HepG2 (cell line): ENCODE results near the gene TRPC4AP. TPM values are rescaled to one million over a fixed set of nuclear protein-coding genes. Genes with fewer than 3 reads are reported as not detected.

Experiments used
- GABPA ChIP-seq, 2 experiments: IDR thresholded peaks; 2 replicates each; pipeline ENCODE4 v1.6.1; 2011 to 2016; ENCODE audit warnings: low read depth in 2 of 2, low read length in 1 of 2, missing biosample characterization in 1 of 2, missing genetic modification characterization in 1 of 2
- IRX3 ChIP-seq: sonication (generic); formaldehyde crosslinking; IDR thresholded peaks from 2 replicates; pipeline ENCODE4 v1.8.1; 2023; ENCODE audit warnings: mild to moderate bottlenecking, low read depth, missing genetic modification reagents, borderline replicate concordance
- MED1 ChIP-seq: sonication (generic); formaldehyde crosslinking; IDR thresholded peaks from 2 replicates; pipeline ENCODE4 v1.4.0; 2020; ENCODE audit warnings: missing genetic modification reagents
- MEIS1 ChIP-seq: sonication (generic); formaldehyde crosslinking; IDR thresholded peaks from 2 replicates; pipeline ENCODE4 v1.9.0; 2021; ENCODE audit warnings: mild to moderate bottlenecking, missing genetic modification reagents, moderate library complexity, borderline replicate concordance
- MIER2 ChIP-seq: IDR thresholded peaks from 2 replicates; pipeline ENCODE4 v1.6.1; 2016; ENCODE audit warnings: missing biosample characterization, missing genetic modification reagents
- PHF20 ChIP-seq: sonication (generic); formaldehyde crosslinking; IDR thresholded peaks from 2 replicates; pipeline ENCODE4 v1.5.0; 2020; ENCODE audit warnings: mild to moderate bottlenecking, missing genetic modification reagents
- SMARCC2 ChIP-seq: fragments of 450-650 bp; IDR thresholded peaks from 2 replicates; pipeline ENCODE4 v1.6.1; 2017; ENCODE audit warnings: antibody characterized with exemption, mild to moderate bottlenecking
- SOX6 ChIP-seq, 2 experiments: fragments of 450-650 bp in 1 of 2; sonication (generic) in 1 of 2; formaldehyde crosslinking in 1 of 2; IDR thresholded peaks; 2 replicates each; pipeline versions ENCODE4 v1.4.0 to v1.6.1; 2017 to 2020; ENCODE audit warnings: antibody characterized with exemption in 1 of 2, mild to moderate bottlenecking in 1 of 2, missing genetic modification reagents in 1 of 2
- TGIF2 ChIP-seq: IDR thresholded peaks from 2 replicates; pipeline ENCODE4 v1.6.1; 2016; ENCODE audit warnings: control low read depth, missing compliant biosample characterization
- TIGD3 ChIP-seq: sonication (generic); formaldehyde crosslinking; IDR thresholded peaks from 2 replicates; pipeline ENCODE4 v1.5.1; 2020; ENCODE audit warnings: mild to moderate bottlenecking, missing genetic modification reagents, borderline replicate concordance
- ZBTB20 ChIP-seq: sonication (generic); formaldehyde crosslinking; IDR thresholded peaks from 2 replicates; pipeline ENCODE4 v1.8.1; 2023; ENCODE audit warnings: missing genetic modification reagents, low read depth, mild to moderate bottlenecking, borderline replicate concordance
- ZNF33A ChIP-seq: sonication (generic); formaldehyde crosslinking; IDR thresholded peaks from 2 replicates; pipeline ENCODE4 v1.5.1; 2020; ENCODE audit warnings: missing genetic modification reagents, mild to moderate bottlenecking, moderate library complexity, borderline replicate concordance
- ZNF354B ChIP-seq: sonication (generic); formaldehyde crosslinking; IDR thresholded peaks from 2 replicates; pipeline ENCODE4 v1.8.0; 2022; ENCODE audit warnings: mild to moderate bottlenecking, missing genetic modification reagents
- ZNF503 ChIP-seq: sonication (generic); formaldehyde crosslinking; IDR thresholded peaks from 2 replicates; pipeline ENCODE4 v1.4.0; 2020; ENCODE audit warnings: missing genetic modification reagents
- ZNF510 ChIP-seq: sonication (generic); formaldehyde crosslinking; IDR thresholded peaks from 2 replicates; pipeline ENCODE4 v1.4.0; 2020; ENCODE audit warnings: low read depth, mild to moderate bottlenecking, missing genetic modification reagents
- ZNF563 ChIP-seq: sonication (generic); formaldehyde crosslinking; IDR thresholded peaks from 2 replicates; pipeline ENCODE4 v1.8.0; 2022; ENCODE audit warnings: mild to moderate bottlenecking, moderate library complexity, missing genetic modification reagents
- ZNF709 ChIP-seq: sonication (generic); formaldehyde crosslinking; IDR thresholded peaks from 2 replicates; pipeline ENCODE4 v1.5.0; 2020; ENCODE audit warnings: mild to moderate bottlenecking, missing genetic modification reagents
- ZNF891 ChIP-seq: sonication (generic); formaldehyde crosslinking; IDR thresholded peaks from 2 replicates; pipeline ENCODE4 v1.5.0; 2020; ENCODE audit warnings: mild to moderate bottlenecking, missing genetic modification reagents
- polyA plus RNA-seq, 8 experiments: library from polyadenylated mRNA; depleted of rRNA in 3 of 8; stranded (reverse) in 7 of 8; unstranded in 1 of 8; fragments of >200 nt; fragmentation: Illumina TruSeq in 4 of 8; extraction: Trizol in 4 of 8; gene quantifications; 2 replicates each; pipeline versions ENCODE4 v1.2.1 to v1.2.3, GENCODE V29; 2011 to 2016; ENCODE audit warnings: low read depth in 4 of 8, missing spikeins in 1 of 8, mixed read lengths in 1 of 8; ENCODE audit not compliant: insufficient read depth in 1 of 8
- total RNA-seq, 5 experiments: library from RNA; depleted of rRNA; stranded (reverse); fragments of >200 nt; fragmentation: Illumina TruSeq; extraction: Trizol; gene quantifications; 2 replicates each; pipeline ENCODE4 v1.2.3, GENCODE V29; 2016; ENCODE audit warnings: low read depth in 1 of 5
- TF ChIP-seq, protein P1 (sequence below), 2 experiments: sonication (generic) in 1 of 2; formaldehyde crosslinking in 1 of 2; IDR thresholded peaks; 2 replicates each; pipeline versions ENCODE4 v1.4.0 to v1.6.1; 2016 to 2020; ENCODE audit warnings: borderline replicate concordance in 1 of 2, low read depth in 1 of 2, mild to moderate bottlenecking in 1 of 2, missing genetic modification reagents in 1 of 2
- TF ChIP-seq, protein P2 (sequence below): sonication (generic); formaldehyde crosslinking; IDR thresholded peaks from 2 replicates; pipeline ENCODE4 v1.5.0; 2020; ENCODE audit warnings: mild to moderate bottlenecking, missing genetic modification reagents

Gene TRPC4AP
- total and polyA plus RNA-seq, 2 of the 13 experiments (the other 11 are each of a cell fraction or from before 2014, with no cell fraction given): 136 to 137 TPM

- TF ChIP-seq, protein P1, sequence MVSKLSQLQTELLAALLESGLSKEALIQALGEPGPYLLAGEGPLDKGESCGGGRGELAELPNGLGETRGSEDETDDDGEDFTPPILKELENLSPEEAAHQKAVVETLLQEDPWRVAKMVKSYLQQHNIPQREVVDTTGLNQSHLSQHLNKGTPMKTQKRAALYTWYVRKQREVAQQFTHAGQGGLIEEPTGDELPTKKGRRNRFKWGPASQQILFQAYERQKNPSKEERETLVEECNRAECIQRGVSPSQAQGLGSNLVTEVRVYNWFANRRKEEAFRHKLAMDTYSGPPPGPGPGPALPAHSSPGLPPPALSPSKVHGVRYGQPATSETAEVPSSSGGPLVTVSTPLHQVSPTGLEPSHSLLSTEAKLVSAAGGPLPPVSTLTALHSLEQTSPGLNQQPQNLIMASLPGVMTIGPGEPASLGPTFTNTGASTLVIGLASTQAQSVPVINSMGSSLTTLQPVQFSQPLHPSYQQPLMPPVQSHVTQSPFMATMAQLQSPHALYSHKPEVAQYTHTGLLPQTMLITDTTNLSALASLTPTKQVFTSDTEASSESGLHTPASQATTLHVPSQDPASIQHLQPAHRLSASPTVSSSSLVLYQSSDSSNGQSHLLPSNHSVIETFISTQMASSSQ (IDR thresholded peaks at IDR 0.05; ENCODE audit: low read depth): no peak
- TF ChIP-seq, protein P1 (CRISPR knock-in tag; IDR thresholded peaks at IDR 0.05; ENCODE audit: borderline replicate concordance): no peak
- no peak for TF ChIP-seq ZNF33A (CRISPR knock-in tag)
- no peak for TF ChIP-seq IRX3 (CRISPR knock-in tag)
- no peak for TF ChIP-seq ZNF503
- no peak for TF ChIP-seq TGIF2 (CRISPR knock-in tag)
- TF ChIP-seq, protein P2, sequence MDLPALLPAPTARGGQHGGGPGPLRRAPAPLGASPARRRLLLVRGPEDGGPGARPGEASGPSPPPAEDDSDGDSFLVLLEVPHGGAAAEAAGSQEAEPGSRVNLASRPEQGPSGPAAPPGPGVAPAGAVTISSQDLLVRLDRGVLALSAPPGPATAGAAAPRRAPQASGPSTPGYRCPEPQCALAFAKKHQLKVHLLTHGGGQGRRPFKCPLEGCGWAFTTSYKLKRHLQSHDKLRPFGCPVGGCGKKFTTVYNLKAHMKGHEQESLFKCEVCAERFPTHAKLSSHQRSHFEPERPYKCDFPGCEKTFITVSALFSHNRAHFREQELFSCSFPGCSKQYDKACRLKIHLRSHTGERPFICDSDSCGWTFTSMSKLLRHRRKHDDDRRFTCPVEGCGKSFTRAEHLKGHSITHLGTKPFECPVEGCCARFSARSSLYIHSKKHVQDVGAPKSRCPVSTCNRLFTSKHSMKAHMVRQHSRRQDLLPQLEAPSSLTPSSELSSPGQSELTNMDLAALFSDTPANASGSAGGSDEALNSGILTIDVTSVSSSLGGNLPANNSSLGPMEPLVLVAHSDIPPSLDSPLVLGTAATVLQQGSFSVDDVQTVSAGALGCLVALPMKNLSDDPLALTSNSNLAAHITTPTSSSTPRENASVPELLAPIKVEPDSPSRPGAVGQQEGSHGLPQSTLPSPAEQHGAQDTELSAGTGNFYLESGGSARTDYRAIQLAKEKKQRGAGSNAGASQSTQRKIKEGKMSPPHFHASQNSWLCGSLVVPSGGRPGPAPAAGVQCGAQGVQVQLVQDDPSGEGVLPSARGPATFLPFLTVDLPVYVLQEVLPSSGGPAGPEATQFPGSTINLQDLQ (CRISPR knock-in tag): no peak
- TF ChIP-seq MED1: peak; percentile 45; the same call in 1 of the 2 replicates
- peak; percentile 59; the same call in 1 of the 2 replicates for TF ChIP-seq ZNF563 (CRISPR knock-in tag)
- no peak for TF ChIP-seq SOX6 (IDR thresholded peaks at IDR 0.05)
- no peak for TF ChIP-seq SOX6 (CRISPR knock-in tag; IDR thresholded peaks at IDR 0.05)
- no peak for TF ChIP-seq MIER2 (CRISPR knock-in tag)
- TF ChIP-seq ZNF709 (CRISPR knock-in tag): no peak
- no peak for TF ChIP-seq PHF20 (CRISPR knock-in tag)
- no peak for TF ChIP-seq SMARCC2
- no peak for TF ChIP-seq ZNF354B
- no peak for TF ChIP-seq GABPA (IDR thresholded peaks at IDR 0.05; ENCODE audit: low read depth, low read length)
- TF ChIP-seq GABPA (CRISPR knock-in tag; IDR thresholded peaks at IDR 0.05; ENCODE audit: low read depth): no peak
- TF ChIP-seq ZNF891 (CRISPR knock-in tag): no peak
- TF ChIP-seq MEIS1 (CRISPR knock-in tag): no peak
- TF ChIP-seq ZNF510 (CRISPR knock-in tag): no peak
- TF ChIP-seq ZBTB20 (CRISPR knock-in tag): 0 out of 2 replicates have a peak, but pooled peaks have one; percentile 45
- TF ChIP-seq TIGD3 (CRISPR knock-in tag): no peak
Measured at GRCh38 chr20:34997774-34998173, 94.8 kb downstream of the TRPC4AP start (continued).
